ENCODE results near the gene MRPL23. TPM values are rescaled to one million over a fixed set of nuclear protein-coding genes. Genes with fewer than 3 reads are reported as not detected.

The MRPL23 gene
- total and polyA plus RNA-seq, 2 of the 13 experiments (the other 11 are each of a cell fraction or from before 2014, with no cell fraction given): 67.8 to 123 TPM

DNA sequence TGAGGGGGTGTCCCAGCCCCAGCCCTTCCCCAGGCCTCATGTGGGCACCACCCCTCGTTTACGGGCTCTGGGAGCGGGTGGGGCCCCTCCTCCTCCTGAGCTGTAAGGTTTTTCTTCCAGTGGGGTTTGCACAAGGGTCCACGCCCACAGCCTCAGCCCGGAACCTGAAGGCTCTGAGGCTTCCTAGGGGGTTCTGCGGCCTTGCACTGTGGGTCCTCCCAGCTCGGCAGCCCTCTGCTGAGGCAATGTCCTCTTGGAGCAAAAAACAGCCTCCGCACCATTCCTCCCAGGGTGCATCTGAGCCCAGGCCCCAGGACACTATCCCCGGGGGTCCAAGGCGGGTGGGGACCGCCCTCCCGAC is 36.4 kb downstream of the MRPL23 start (continued):
- TF ChIP-seq RXRB (CRISPR knock-in tag; IDR thresholded peaks at IDR 0.05; ENCODE audit: borderline replicate concordance) (no peak), ZNF883 (CRISPR knock-in tag; IDR thresholded peaks at IDR 0.05; ENCODE audit: not compliant biosample characterization) (no peak), JUNB (CRISPR knock-in tag; IDR thresholded peaks at IDR 0.05; ENCODE audit: borderline replicate concordance) (no peak), ZBTB7A (CRISPR knock-in tag; IDR thresholded peaks at IDR 0.05) (0 out of 2 replicates have a peak, but pooled peaks have one; percentile 14), FOXA1 (IDR thresholded peaks at IDR 0.05) (no peak), FOXA1 (CRISPR knock-in tag; IDR thresholded peaks at IDR 0.05) (no peak), RBM39 (IDR thresholded peaks at IDR 0.05; ENCODE audit: low read depth, low read length, poor library complexity, severe bottlenecking) (no peak), ZNF776 (CRISPR knock-in tag; IDR thresholded peaks at IDR 0.05) (no peak), ZKSCAN1 (IDR thresholded peaks at IDR 0.05; ENCODE audit: low read length) (no peak)

- DNase-seq (ENCODE audit: low spot score) (no peak), FAIRE-seq (no peak), ATAC-seq (no peak)
- Histone ChIP-seq H3K4me2 (ENCODE audit: low read depth, low read length) (no peak overlapping the region), H3K27me3 (ENCODE audit: control insufficient read depth in 1 of 2, insufficient read depth in 2 of 2, low read length in 2 of 2) (no peaks in the 10 kb centered on the region), H3K4me1 (ENCODE audit: insufficient read depth, low read length) (no peaks in the 10 kb centered on the region), H3K9me3 (ENCODE audit: low read length) (no peaks in the 10 kb centered on the region), H3K79me2 (ENCODE audit: insufficient read depth, low read length) (no peaks in the 10 kb centered on the region), H3K4me3 (replicated peaks in 1 of 3; ENCODE audit: insufficient read depth in 1 of 3, low read depth in 2 of 3, low read length in 3 of 3) (no peak overlapping the region), H2AFZ (ENCODE audit: low read length) (no peak overlapping the region), H4K20me1 (ENCODE audit: insufficient read depth, low read length) (no peaks in the 10 kb centered on the region), H3K27ac (ENCODE audit: extremely low read length, insufficient read depth, low read length) (no peak overlapping the region), H3K36me3 (replicated peaks in 1 of 2; ENCODE audit: control insufficient read depth in 1 of 2, insufficient read depth in 2 of 2, low read length in 2 of 2) (no peaks in the 10 kb centered on the region), H3K9ac (ENCODE audit: insufficient read depth, low read depth, low read length) (no peak overlapping the region)
- ChIA-PET POLR2A (interaction anchor here (0.8 to 15.1 kb wide), 19 partner anchors 17 to 741 kb away, joined by 4 to 720 read pairs (median 12); partner anchors contain the start of genes IGF2 and MRPL23), CTCF (ENCODE audit: low intra/inter-chr PET ratio, low total read pairs) (no interaction called here)
- in situ Hi-C loops (cut with HindIII; ENCODE audit: extremely low pct_ligation_motif_present, low pct_unique_long_range_greater_than_20kb): no loop called here
- WGBS (ENCODE audit: low lambda C conversion rate): no CpG with 5 or more reads among the region's 6 CpGs
- intact Hi-C loops (cut with micrococcal nuclease; ENCODE audit: unreplicated experiment): no loop called here
- BruUV-seq (replicated peaks): no TSS peak
- no peak for TF ChIP-seq GATAD2A (CRISPR knock-in tag; IDR thresholded peaks at IDR 0.05)
- TF ChIP-seq ZNF562 (CRISPR knock-in tag; IDR thresholded peaks at IDR 0.05; ENCODE audit: borderline replicate concordance): no peak
- TF ChIP-seq ZNF678 (CRISPR knock-in tag; IDR thresholded peaks at IDR 0.05): no peak
- TF ChIP-seq TBX2 (CRISPR knock-in tag; IDR thresholded peaks at IDR 0.05; ENCODE audit: borderline replicate concordance): no peak
- TF ChIP-seq ZNF597 (CRISPR knock-in tag; IDR thresholded peaks at IDR 0.05): no peak
- TF ChIP-seq ZNF354B (CRISPR knock-in tag; IDR thresholded peaks at IDR 0.05): no peak
- TF ChIP-seq, protein P1, sequence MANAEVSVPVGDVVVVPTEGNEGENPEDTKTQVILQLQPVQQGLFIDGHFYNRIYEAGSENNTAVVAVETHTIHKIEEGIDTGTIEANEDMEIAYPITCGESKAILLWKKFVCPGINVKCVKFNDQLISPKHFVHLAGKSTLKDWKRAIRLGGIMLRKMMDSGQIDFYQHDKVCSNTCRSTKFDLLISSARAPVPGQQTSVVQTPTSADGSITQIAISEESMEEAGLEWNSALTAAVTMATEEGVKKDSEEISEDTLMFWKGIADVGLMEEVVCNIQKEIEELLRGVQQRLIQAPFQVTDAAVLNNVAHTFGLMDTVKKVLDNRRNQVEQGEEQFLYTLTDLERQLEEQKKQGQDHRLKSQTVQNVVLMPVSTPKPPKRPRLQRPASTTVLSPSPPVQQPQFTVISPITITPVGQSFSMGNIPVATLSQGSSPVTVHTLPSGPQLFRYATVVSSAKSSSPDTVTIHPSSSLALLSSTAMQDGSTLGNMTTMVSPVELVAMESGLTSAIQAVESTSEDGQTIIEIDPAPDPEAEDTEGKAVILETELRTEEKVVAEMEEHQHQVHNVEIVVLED (CRISPR knock-in tag; IDR thresholded peaks at IDR 0.05; ENCODE audit: borderline replicate concordance): no peak
- TF ChIP-seq ATF7-NPFF (CRISPR knock-in tag; IDR thresholded peaks at IDR 0.05; ENCODE audit: low read depth): no peak
- no peak for TF ChIP-seq ZBTB21 (CRISPR knock-in tag; IDR thresholded peaks at IDR 0.05)
- no peak for TF ChIP-seq ATF7 (IDR thresholded peaks at IDR 0.05)
- no peak for TF ChIP-seq ATF7 (CRISPR knock-in tag; IDR thresholded peaks at IDR 0.05)
These were observed 39.9 kb downstream of the MRPL23 start for GRCh38 chr11:1987024-1987423.

Data from HepG2 (cell line).